ENCODE measurements around the gene SELE.
"Not testable (repeated sequence)": the region's sequence is repeated elsewhere in the genome, so short reads cannot be mapped to it uniquely, and the experiment has no call there.

- TF ChIP-seq EZH2phosphoT487 (IDR thresholded peaks at IDR 0.05; ENCODE audit: borderline replicate concordance), result not testable (repeated sequence)
- TF ChIP-seq, protein P1, sequence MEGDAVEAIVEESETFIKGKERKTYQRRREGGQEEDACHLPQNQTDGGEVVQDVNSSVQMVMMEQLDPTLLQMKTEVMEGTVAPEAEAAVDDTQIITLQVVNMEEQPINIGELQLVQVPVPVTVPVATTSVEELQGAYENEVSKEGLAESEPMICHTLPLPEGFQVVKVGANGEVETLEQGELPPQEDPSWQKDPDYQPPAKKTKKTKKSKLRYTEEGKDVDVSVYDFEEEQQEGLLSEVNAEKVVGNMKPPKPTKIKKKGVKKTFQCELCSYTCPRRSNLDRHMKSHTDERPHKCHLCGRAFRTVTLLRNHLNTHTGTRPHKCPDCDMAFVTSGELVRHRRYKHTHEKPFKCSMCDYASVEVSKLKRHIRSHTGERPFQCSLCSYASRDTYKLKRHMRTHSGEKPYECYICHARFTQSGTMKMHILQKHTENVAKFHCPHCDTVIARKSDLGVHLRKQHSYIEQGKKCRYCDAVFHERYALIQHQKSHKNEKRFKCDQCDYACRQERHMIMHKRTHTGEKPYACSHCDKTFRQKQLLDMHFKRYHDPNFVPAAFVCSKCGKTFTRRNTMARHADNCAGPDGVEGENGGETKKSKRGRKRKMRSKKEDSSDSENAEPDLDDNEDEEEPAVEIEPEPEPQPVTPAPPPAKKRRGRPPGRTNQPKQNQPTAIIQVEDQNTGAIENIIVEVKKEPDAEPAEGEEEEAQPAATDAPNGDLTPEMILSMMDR (conservative IDR thresholded peaks at IDR 0.05; ENCODE audit: low read length), result not testable (repeated sequence)
These were observed 45.5 kb downstream of the SELE start for GRCh38 chr1:169688377-169688776.
